Kidney epithelial cell (primary cell): ENCODE measurements around the gene TNNI3K. TPM values are rescaled to one million over a fixed set of nuclear protein-coding genes. Genes with fewer than 3 reads are reported as not detected.
"Not testable (repeated sequence)": the region's sequence is repeated elsewhere in the genome, so short reads cannot be mapped to it uniquely, and the experiment has no call there.

Source experiments
- DNase-seq: peaks from one replicate; pipeline ENCODE4 v3.0.0-alpha.2; 2010; ENCODE audit warnings: low read depth
- H3K27me3 ChIP-seq: 2 replicates; pipeline ENCODE4 v1.6.0; 2011; ENCODE audit warnings: low read length; ENCODE audit not compliant: control insufficient read depth, insufficient read depth
- H3K36me3 ChIP-seq: 2 replicates; pipeline ENCODE4 v1.5.1; 2011; ENCODE audit warnings: low read length; ENCODE audit not compliant: control insufficient read depth, insufficient read depth
- H3K4me3 ChIP-seq: 2 replicates; pipeline ENCODE4 v1.5.1; 2011; ENCODE audit warnings: low read depth, mild to moderate bottlenecking, control low read depth, low read length
- CTCF ChIP-seq: IDR thresholded peaks from 2 replicates; pipeline ENCODE4 v1.5.1; 2011; ENCODE audit warnings: mild to moderate bottlenecking, moderate library complexity, low read length, control low read depth, inconsistent platforms; ENCODE audit not compliant: insufficient read depth, poor library complexity, severe bottlenecking
- total RNA-seq: library from RNA; depleted of rRNA; stranded (reverse); fragments of >200 nt; gene quantifications from 2 replicates; pipeline ENCODE4 v1.2.3, GENCODE V29; 2015

The TNNI3K gene
- total RNA-seq, 1 donor from 2014 or later = not detected

GRCh38 chr1:74237035-74237434, 1.8 kb downstream of the TNNI3K start:
- Histone ChIP-seq H3K4me3 (no peak overlapping the region), H3K27me3 (no peaks in the 10 kb centered on the region), H3K36me3 (no peaks in the 10 kb centered on the region)
- no peak for TF ChIP-seq CTCF
- no peak for DNase-seq

GRCh38 chr1:74237787-74238186, 2.6 kb downstream of the TNNI3K start:
- H3K4me3 ChIP-seq = no peak overlapping the region
- TF ChIP-seq CTCF = no peak
- DNase-seq = no peak

GRCh38 chr1:74245168-74245772, 10.1 kb downstream of the TNNI3K start:
- H3K4me3 ChIP-seq = no peak overlapping the region
- TF ChIP-seq CTCF = no peak
- no peak for DNase-seq
- no peaks in the 10 kb centered on the region for H3K27me3 ChIP-seq
- H3K36me3 ChIP-seq = no peaks in the 10 kb centered on the region

More at GRCh38 chr1:74237787-74238186, 2.6 kb downstream of the TNNI3K start:
- Histone ChIP-seq H3K27me3 (no peaks in the 10 kb centered on the region), H3K36me3 (no peaks in the 10 kb centered on the region)

GRCh38 chr1:74246315-74246714, 11.1 kb downstream of the TNNI3K start:
- DNase-seq = peak; percentile 43
- Histone ChIP-seq H3K4me3 (no peak overlapping the region), H3K36me3 (no peaks in the 10 kb centered on the region), H3K27me3 (no peaks in the 10 kb centered on the region)
- no peak for TF ChIP-seq CTCF

- Histone ChIP-seq H3K27me3 (no peaks in the 10 kb centered on the region), H3K36me3 (no peaks in the 10 kb centered on the region), H3K4me3 (no peak overlapping the region)
- TF ChIP-seq CTCF = no peak
- DNase-seq = no peak
Observed at GRCh38 chr1:74247881-74248528, 12.8 kb downstream of the TNNI3K start.

- not testable (repeated sequence) for H3K4me3 ChIP-seq, DNase-seq, H3K27me3 ChIP-seq, H3K36me3 ChIP-seq
Observed at GRCh38 chr1:74253243-74253824, 18.1 kb downstream of the TNNI3K start.
